COLO829 (cell line): ENCODE measurements around the gene ELMO1.

Experiments
- DNase-seq: peaks from one replicate; pipeline ENCODE4 v3.0.0; 2012; ENCODE audit warnings: low spot score

Gene ELMO1

GRCh38 chr7:37408291-37409228, 40.1 kb downstream of the ELMO1 start:
- DNase-seq: no peak

GRCh38 chr7:37405603-37406122, 43.0 kb downstream of the ELMO1 start:
- DNase-seq: no peak

GRCh38 chr7:37405128-37405527, 43.5 kb downstream of the ELMO1 start:
- no peak for DNase-seq

GRCh38 chr7:37399876-37400421, 48.7 kb downstream of the ELMO1 start:
- peak; percentile 53 for DNase-seq

- no peak for DNase-seq
Observed at GRCh38 chr7:37398403-37398802, 50.3 kb downstream of the ELMO1 start.

- DNase-seq: no peak
Observed at GRCh38 chr7:37395618-37396259, 52.9 kb downstream of the ELMO1 start.

GRCh38 chr7:37394158-37394557, 54.5 kb downstream of the ELMO1 start:
- DNase-seq: no peak

- no peak for DNase-seq
Observed at GRCh38 chr7:37393476-37393875, 55.2 kb downstream of the ELMO1 start.

GRCh38 chr7:37392673-37393017, 56.0 kb downstream of the ELMO1 start:
- DNase-seq: no peak

- DNase-seq: no peak
Observed at GRCh38 chr7:37391791-37392672, 56.6 kb downstream of the ELMO1 start.

- no peak for DNase-seq
Observed at GRCh38 chr7:37390114-37390513, 58.5 kb downstream of the ELMO1 start.

GRCh38 chr7:37388811-37389210, 59.9 kb downstream of the ELMO1 start:
- DNase-seq: no peak

- no peak for DNase-seq
Observed at GRCh38 chr7:37385787-37386186, 62.9 kb downstream of the ELMO1 start.

GRCh38 chr7:37382546-37383088, 66.0 kb downstream of the ELMO1 start:
- no peak for DNase-seq

GRCh38 chr7:37380831-37381230, 67.8 kb downstream of the ELMO1 start:
- no peak for DNase-seq

- no peak for DNase-seq
Observed at GRCh38 chr7:37379546-37380277, 69.0 kb downstream of the ELMO1 start.

GRCh38 chr7:37377231-37377630, 71.4 kb downstream of the ELMO1 start:
- no peak for DNase-seq

- DNase-seq: no peak
Observed at GRCh38 chr7:37376386-37376785, 72.3 kb downstream of the ELMO1 start.

- no peak for DNase-seq
Observed at GRCh38 chr7:37372750-37373149, 75.9 kb downstream of the ELMO1 start.

GRCh38 chr7:37371755-37372154, 76.9 kb downstream of the ELMO1 start:
- no peak for DNase-seq

GRCh38 chr7:37369906-37370305, 78.8 kb downstream of the ELMO1 start:
- peak; percentile 82 for DNase-seq
